Measurements from ENCODE around the gene FTCDNL1.

Gene FTCDNL1

DNA sequence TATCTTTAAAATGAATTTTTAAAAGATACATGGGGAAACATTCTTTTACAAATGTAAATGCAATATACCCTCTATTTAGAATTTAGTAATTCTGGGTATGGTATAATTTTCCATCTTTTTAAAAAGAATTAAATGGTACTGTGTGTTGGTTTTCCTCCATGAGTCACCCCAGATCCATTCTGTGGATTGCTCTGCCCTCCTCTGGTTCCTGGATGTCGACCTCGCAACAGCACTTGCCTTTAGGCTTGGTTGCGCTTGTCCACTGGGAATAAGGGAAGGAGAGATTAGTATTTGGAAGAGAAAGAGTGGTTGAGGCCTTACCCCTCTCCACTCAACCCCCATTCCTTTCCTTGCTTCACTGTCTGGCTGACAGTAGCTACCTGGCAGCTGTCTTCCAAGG is 90.4 kb downstream of the FTCDNL1 start:
- TF ChIP-seq, protein P1, sequence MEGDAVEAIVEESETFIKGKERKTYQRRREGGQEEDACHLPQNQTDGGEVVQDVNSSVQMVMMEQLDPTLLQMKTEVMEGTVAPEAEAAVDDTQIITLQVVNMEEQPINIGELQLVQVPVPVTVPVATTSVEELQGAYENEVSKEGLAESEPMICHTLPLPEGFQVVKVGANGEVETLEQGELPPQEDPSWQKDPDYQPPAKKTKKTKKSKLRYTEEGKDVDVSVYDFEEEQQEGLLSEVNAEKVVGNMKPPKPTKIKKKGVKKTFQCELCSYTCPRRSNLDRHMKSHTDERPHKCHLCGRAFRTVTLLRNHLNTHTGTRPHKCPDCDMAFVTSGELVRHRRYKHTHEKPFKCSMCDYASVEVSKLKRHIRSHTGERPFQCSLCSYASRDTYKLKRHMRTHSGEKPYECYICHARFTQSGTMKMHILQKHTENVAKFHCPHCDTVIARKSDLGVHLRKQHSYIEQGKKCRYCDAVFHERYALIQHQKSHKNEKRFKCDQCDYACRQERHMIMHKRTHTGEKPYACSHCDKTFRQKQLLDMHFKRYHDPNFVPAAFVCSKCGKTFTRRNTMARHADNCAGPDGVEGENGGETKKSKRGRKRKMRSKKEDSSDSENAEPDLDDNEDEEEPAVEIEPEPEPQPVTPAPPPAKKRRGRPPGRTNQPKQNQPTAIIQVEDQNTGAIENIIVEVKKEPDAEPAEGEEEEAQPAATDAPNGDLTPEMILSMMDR (conservative IDR thresholded peaks at IDR 0.05; ENCODE audit: low read depth, low read length) = no peak
- H3K4me3 ChIP-seq (ENCODE audit: low read length) = no peak overlapping the region
- DNase-seq (ENCODE audit: low read depth) = no peak

DNA sequence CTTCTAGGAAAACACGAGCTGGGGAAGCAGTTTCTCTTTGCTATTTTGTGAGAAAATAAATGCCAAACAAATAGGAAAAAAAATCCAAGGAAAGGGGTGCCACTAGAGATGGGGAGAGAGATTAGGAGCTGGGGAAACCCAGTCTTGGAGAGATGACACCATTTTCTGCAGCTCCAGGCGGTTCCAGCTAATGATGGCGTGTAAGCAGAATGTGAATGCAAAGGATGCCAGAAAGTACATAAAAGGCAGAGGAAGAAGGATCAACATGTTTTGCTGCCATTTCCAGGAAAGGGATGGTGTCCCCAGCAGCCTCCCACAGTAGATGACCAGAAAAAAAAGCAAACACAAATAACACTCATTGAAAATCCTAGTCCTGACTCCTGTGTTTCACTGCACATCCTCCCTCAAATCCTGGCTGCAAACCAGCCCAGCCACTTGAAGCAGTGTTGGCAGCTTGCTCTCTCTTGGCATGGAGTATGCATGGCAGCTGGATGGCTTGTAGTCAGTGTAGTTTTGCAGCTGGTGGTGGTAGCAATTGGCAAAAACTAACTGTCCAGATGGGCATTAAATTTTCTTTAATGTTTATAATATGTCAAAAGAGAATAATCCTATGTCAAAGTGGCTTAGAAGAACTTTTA is 93.6 kb downstream of the FTCDNL1 start:
- no peak for DNase-seq (ENCODE audit: low read depth)
- TF ChIP-seq, protein P1 (conservative IDR thresholded peaks at IDR 0.05; ENCODE audit: low read depth, low read length) = no peak
- no peak overlapping the region for H3K4me3 ChIP-seq (ENCODE audit: low read length)

DNA sequence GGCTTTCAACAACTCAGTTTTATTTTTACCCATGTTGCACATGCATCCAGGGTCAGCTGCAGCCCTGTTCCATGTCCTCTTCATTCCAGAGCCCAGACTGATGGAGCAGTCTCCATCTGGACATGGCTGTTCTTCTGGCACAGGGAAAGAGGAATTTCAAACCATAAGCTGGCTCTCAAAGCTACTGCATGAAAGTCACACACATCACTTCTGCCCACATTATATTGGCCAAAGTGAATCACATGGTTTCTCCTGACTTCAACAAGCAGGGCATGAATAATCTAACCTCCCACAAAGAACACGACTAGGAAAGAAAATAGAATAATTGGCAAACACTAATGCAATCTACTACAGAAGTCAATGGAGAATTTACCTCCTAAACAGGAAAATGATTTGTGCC is 94.2 kb downstream of the FTCDNL1 start:
- TF ChIP-seq, protein P1 (conservative IDR thresholded peaks at IDR 0.05; ENCODE audit: low read depth, low read length) = no peak
- no peak overlapping the region for H3K4me3 ChIP-seq (ENCODE audit: low read length)
- DNase-seq (ENCODE audit: low read depth) = no peak

DNA sequence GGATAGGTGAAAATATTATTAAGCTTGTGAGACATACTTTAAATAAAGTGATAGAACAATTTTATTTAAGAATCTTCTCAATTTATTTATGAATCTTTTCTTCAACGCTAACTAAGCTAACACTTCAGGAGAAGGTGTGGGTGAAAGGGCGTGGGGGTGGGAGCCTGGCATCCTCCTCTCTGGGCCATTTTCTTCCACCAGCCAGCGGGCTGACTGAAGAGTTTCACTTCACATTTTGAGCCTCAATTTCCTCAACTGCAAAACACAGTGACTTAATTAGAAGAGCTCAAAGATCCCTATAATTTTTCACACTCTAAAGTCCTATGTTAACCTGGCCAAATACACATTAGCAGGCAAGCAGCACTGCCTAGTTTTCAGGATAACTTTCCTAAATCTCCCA is 94.8 kb downstream of the FTCDNL1 start:
- TF ChIP-seq, protein P1 (conservative IDR thresholded peaks at IDR 0.05; ENCODE audit: low read depth, low read length) = no peak
- H3K4me3 ChIP-seq (ENCODE audit: low read length) = no peak overlapping the region
- no peak for DNase-seq (ENCODE audit: low read depth)

DNA sequence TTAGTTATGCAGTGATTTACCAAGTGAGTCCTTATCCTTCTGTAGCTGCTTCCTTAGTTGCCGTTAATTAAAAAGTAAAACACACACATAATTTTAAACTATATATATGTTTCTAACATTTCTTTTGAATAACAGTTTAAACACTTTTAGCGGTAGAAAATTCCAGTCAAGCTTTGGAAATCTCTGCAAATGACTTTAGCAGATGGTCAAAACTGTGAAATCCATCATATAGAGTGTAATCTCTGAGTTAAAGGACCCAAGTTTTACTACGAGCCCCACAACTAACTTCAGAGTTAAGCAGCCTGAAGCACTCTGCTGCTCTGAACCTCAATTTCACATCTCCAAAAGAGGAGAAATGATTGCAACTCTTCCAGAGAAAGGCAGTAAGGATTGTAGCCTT is 96.2 kb downstream of the FTCDNL1 start:
- H3K4me3 ChIP-seq (ENCODE audit: low read length) = no peak overlapping the region
- TF ChIP-seq, protein P1 (conservative IDR thresholded peaks at IDR 0.05; ENCODE audit: low read depth, low read length) = no peak

DNA sequence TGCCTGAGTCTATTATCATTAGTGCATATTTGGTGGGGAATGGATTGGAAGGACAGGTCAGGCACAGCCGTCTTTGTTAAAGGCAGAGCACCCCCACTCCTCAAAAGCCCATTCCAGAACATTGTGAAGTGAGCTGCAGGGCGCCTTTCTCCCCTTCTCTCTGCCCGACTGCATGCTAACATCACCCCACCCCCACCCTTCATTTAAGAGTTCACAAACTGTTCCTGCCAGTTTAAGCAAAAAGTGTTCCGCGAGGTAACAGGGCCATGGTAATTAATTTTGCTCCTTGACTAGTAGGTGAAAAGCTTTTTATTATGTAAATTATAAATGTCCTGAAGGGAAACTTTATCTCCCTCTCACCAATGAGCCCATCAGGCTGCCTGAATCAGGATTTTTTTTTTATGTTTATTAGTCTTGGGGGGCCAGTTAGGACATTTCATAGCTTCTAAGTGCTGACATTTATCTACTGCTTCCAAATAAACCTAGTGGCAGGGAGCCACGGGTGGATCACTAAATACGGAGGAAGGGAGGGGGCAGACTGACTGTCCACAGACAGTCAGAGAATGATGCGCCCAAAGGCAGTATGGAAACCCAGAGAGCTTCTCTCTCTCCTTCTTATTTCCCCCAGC is 99.4 kb downstream of the FTCDNL1 start:
- no peak for DNase-seq (ENCODE audit: low read depth)
- no peak overlapping the region for H3K4me3 ChIP-seq (ENCODE audit: low read length)
- TF ChIP-seq, protein P1 (conservative IDR thresholded peaks at IDR 0.05; ENCODE audit: low read depth, low read length) = no peak

More for the DNA sequence above, 96.2 kb downstream of the FTCDNL1 start:
- no peak for DNase-seq (ENCODE audit: low read depth)

DNA sequence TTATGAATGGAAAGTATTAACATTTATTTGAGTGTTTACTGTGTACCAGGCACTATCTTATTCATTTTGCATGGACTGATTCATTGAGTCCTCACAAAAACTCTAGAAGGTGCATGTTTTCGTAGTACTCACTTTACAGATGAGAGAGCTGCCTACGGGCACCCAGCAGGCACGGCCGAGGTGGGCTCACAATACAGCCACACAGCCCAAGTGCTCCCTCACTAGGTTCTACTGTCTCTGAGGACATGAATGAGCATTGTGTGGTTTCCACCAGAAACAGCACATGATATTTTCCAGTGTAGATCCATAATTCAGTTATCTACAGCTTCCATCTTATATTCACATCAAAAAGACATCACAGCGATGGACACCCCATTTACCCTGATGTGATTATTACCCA is 101.4 kb downstream of the FTCDNL1 start:
- DNase-seq (ENCODE audit: low read depth) = no peak
- TF ChIP-seq, protein P1 (conservative IDR thresholded peaks at IDR 0.05; ENCODE audit: low read depth, low read length) = no peak
- no peak overlapping the region for H3K4me3 ChIP-seq (ENCODE audit: low read length)

Measured in retinal pigment epithelial cell (primary cell).